CD4-positive, alpha-beta T cell treated with Interleukin-15 for 1 hour (primary cell): ENCODE measurements around the gene KCND3.

Experiments
- DNase-seq: peaks from one replicate; pipeline ENCODE4 v3.0.0-alpha.2; 2020

The KCND3 gene

DNA sequence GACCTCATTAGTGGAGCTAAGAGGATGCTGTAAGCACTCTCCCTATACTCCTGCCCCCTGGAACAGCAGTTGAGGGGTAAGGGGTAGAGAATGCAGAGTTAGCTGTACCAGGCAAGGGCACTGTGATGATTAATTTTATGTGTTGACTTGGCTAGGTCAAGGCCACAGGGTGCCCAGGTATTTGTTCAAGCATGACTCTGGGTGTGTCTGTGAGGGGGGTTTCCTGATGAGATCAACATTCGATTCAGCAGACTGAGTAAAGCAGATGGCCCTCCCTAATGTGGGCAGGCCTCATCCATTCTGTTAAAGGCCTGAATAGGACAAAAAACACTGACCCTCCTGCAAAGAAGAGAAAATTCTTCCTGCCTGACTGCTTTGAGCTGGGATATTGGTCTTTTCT lies 110.8 kb downstream of the KCND3 start:
- DNase-seq = peak; percentile 24

DNA sequence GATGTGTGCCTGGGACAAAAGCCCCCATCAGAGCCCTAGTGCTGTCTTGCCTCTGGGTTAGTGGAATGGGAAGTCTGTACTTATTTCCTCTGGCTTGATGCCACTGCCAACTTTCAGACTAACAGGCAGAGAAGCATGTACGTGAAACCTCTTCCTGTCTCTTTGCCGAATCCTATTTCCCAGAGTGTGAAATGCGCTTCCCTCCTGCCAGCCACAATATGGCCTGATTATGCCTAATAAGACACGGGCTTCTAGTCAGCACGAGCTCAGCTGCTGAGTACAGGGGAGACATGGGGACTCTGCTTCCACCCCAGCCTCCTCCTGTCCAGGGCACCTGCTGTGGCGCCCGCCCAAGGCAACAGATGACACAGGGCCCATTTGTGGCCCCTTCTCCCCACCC lies 111.4 kb downstream of the KCND3 start:
- DNase-seq = no peak

DNA sequence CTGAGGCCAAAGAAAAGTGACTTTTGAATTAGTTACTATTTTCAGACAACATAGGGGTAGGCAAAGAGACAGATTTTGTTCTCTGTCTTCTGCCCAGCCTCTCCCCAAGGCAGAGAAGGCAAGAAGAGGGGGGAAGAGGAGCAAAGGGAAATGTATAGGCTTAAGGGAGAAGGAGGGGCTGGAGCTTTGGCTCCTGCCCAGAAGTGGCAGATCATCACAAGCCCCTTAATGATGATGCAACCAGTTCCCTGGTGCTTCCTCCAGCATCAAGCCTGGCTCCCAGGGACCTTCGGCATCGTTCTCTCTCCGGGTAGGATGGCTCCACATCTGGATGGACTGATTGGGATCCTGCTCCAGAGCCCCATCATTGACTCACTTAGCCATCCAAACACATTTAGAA lies 112.8 kb downstream of the KCND3 start:
- no peak for DNase-seq

DNA sequence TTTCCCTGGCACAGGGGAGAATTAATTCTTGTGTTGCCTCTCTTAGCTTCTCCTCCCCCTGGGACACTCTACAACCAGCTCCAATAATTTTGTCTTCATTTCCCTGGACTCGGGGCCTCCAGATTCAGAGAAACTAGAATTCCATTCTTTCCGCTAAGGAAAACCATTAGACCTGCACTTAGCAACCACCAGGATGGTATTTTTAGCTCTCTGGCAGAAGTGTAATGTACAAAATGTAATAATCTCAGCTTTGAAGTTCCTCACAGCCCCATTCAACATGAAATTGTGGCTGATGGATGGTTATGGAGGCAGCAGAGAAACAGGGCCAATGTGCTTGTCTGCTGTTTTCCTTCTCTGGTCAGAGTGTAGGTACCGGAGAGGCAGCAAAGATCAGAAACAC lies 113.8 kb downstream of the KCND3 start:
- DNase-seq = no peak

DNA sequence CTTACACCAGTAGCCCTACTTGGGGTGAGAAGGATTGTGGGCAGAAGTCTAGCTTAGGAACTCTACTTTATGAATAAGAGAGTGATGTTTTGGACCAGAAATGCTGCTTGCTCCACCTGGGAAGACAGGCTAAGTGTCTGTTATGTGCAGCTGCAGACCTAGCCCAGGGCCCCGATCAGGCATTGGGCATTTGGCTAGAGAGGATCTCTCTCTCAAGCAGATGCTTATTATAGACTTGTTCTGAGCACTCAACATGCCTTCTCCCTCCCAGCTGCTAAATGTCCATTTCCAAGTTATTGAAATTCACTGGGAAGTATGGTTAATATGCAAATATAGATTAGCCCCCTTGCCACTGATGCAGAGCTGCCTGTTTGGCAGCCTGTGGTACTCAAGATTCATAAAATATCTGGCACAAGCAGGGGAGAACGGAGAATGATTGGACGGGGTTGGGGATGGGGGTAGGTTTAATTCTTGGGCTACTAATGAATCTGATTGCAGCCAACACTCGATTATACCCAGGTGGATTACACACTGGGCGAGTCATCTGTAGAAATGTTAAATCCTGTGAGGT lies 115.9 kb downstream of the KCND3 start:
- no peak for DNase-seq

DNA sequence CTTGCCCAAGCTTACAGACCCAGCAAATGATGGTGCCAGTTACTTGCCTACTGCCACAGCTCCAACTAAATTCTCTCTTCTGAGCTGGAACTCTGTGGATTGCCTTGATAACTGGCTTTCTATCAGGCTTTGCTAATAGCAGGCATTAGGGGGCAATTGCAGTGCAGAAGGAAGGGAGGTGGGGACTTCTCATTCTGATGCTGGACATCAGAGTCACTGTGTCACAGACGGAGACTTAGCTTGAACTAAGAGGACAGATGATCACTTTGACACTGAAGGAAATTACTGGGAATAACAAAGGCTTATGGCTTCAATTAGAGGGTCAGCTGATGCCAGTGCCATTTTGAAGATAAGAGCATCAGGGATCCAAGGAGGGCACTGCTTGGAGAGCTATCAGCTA lies 119.3 kb downstream of the KCND3 start:
- no peak for DNase-seq

DNA sequence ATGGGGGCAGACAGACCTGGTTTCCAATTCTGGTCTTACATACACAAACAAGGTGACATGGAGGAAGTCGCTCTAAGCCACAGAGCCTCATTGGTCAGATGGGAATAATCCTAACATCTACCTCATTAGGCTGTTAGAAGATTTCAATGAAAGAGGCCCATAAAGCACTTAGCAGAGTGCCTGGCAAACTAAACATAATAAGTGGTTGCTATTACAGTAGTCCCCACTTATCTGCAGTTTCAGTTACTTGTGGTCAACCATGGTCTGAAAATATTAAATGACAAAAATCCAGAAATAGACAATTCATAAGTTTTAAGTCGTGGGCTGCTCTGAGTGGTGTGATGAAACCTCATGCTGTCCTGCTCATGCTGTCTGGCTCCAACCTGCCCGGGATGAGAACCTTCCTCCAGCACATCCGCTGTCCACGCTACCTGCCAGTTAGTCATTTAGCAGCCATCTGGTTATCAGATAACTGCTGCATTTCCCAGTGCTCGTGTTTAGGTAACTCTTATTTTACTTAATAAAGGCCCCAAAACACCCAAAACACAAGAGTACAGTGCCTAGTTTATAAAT lies 121.5 kb downstream of the KCND3 start:
- no peak for DNase-seq

DNA sequence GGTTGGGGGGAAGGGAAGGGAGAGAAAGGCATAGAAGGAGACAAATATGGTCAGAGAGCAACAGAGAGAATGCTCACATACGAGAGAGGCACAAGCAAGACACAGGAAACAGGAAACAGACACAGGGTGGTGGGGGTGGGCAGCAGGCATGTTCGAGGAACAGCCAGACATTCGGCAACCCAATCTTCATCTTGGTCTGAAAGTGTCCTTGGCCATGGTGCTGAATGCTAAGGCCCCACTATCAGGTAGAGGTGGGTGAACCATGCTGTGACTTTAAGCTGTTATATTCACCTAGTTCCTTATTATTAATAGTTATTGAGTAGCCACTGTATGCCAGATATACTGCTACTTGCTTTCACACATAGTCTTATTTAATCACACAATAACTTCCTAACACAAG lies 124.6 kb downstream of the KCND3 start:
- no peak for DNase-seq

DNA sequence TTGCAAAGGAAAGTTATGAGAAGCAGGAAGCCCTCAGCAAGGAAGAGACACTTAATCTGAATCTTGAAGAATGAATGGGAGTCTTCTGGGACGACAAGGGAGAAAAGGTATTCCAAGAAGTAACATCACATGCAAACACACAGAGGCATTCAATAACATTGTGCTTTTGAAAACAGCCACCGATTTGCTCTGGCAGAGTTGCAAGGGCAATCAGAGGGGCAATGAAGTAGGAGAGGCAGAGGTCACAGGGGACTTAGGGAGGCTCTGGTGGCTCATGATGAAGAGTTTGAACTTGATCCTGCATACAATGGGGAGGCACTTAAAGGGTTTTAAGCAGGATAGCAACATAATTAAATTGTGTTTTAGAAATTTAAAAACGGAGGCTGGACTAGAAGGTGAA lies 126.1 kb downstream of the KCND3 start:
- no peak for DNase-seq

DNA sequence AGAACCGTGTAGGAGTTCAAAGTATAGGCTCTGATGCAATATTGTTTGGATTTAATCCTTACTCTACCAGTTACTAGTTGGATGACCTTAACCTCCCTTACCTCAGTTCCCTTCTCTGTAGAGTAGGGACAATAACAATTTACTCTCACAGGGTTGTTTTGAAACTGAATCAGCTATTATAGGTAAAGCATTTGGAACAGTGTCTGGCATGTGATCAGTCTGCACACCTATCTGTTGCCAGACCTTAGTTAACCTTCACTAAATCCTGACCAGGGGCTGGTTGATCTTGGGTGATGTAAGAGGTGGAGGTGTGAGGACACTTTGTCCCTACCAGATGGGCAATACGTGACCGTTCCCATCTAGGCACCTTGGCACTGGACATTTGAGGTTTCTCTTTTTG lies 126.9 kb downstream of the KCND3 start:
- no peak for DNase-seq

DNA sequence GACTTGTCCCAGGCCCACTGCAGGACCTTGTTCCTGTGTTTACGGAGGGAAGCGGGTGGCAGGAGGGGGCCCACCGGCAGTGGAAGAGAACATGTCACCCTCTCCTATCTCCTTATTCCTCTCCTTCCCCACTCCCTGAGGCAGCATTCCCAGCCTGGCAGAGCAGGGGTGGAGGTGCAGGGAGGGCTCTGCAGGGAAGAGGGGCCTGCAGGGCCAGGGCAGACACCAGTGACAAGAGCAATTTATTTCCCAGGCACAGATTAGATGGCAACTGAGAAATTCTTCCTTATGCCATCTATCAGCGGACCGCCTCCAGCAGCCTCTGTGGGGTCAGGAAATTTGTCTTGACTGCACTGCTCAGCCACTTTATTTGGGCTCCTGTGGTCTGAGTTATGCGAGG lies 127.9 kb downstream of the KCND3 start:
- DNase-seq = no peak

DNA sequence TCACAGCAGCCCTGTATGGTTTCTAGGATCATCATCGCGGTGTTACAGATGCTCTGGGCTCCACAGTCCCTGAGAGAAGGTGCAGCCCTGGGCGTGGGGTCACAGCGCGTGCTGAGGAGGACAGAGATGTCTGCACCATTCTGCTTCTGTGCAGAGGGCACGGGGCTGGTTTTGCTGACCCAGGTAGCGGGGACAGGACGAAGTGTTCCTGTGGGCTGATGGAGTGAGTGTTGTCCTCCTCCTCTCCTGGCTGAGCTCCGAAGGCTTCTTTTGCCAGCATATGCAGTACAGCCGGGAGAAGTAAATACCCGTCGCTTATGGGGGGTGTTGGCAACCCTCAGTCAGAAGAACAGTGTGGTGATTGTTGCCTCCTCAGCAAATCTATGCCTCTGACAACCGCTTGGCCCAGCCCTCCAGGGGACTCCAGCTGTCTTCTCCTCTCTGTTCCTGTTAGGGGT lies 132.2 kb downstream of the KCND3 start:
- DNase-seq = no peak

DNA sequence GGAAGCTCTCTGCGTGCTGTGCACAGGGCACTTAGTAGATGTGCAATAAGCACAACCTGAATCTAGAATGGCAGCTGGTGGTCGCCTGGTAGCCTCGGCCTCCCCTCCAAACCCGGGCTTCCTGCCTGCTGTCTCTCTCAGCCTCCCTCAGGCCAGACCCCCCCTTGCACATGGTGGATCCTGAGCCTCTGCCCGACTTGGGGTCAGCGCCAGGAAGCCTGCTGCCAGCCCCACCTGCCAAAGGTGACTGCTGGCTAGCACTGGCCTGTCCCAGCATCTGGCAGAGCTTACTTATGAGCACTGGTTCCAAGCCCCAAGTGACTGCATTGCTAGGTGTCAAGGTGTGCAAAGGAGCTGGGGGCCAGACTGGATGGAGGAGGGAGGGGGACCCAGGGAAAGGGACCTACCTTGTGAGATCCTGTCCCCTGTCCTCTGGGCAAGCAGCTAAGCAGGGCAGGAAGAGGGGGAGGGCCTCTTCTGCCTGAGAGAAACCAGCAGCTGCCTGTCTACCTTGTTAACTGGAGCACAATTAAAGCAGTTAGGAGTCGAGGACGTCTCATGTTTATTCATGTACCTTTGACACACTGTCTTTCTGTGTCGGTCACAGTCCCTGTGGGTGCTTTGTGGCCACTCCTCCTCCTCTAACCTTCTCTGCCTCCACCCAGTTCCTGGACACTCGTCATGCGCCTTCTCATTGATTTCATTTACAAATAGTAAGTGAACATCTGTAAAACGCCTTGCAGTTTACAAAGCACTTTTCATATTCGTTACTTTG lies 132.9 kb downstream of the KCND3 start:
- no peak for DNase-seq

DNA sequence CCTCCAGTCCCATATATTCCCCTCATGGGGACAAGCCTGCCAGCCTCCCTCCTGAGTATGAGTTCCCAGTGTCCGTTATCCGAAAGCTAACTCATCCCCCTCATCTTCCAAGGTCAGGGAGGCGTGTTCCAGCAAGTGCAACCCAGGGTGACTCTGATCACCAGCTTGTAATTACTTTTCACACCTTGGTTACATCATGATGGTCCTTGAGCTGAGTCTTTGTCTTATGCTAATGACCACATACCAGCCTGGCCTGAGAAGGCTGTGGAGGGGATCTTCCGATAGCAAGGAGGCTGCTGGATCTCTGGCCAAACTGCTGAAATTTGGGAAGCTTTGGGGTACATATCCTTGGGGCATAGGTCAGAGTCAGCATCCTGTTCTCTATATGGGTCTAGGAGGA lies 134.2 kb downstream of the KCND3 start:
- no peak for DNase-seq

DNA sequence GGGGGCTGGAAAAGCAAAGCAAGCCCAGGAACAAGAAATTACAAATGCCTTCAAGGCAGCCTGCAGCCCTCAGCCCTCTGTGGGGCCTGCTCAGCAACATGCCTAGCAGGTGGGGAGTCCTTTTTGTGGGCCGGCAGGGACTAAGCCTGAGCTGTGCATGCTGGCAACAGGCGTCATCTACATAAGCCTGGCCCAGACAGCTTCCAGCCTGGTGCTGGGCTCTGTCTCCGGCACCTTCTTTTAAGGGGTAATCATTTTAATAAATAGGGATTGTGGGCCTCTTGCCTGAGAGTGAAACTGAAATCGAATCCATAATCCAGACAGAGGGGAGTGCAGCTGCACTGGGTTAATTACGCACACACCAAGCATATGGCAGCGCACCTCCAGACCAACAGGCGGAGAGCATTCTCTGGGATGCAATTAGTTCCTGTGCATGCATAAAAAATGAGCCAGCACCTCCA lies 137.2 kb downstream of the KCND3 start:
- no peak for DNase-seq

DNA sequence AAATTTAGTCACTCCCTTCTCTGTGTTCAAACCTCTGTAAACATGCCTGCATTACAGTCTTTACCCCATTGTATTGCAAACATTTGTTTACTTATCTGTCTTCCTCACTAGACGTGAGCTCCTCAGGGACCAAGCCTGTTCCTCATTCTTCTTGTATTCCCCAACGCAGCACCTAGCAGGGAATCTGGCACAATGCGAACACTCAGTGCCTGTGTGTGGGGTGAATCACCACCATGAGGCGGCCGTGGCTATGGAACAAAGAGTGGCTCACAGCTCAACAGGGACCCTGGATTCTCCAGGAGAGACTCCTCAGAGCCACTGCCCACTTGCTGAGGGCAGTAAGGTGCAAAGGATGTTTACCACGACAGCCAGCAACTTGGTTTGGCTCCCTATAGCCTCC lies 137.9 kb downstream of the KCND3 start:
- DNase-seq = no peak

DNA sequence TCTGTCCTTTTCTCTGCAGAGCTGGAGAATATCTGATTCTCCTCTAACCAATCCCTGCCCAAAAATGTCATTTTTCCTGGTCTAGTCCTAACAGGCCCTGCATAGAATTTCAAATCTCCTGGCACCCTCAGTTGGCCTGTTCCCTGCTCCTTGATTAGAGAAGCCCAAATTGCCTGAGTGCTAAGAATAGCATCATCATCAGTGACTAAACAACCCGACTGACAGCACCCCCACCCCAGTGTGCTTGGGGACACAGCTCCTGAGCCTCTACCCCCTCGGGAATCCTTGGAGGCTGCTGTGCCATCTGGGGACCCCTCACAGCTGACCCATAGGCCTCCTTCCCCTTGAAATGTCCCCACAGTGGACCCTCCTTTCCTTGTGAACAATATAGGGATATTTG lies 139.4 kb downstream of the KCND3 start:
- DNase-seq = no peak

DNA sequence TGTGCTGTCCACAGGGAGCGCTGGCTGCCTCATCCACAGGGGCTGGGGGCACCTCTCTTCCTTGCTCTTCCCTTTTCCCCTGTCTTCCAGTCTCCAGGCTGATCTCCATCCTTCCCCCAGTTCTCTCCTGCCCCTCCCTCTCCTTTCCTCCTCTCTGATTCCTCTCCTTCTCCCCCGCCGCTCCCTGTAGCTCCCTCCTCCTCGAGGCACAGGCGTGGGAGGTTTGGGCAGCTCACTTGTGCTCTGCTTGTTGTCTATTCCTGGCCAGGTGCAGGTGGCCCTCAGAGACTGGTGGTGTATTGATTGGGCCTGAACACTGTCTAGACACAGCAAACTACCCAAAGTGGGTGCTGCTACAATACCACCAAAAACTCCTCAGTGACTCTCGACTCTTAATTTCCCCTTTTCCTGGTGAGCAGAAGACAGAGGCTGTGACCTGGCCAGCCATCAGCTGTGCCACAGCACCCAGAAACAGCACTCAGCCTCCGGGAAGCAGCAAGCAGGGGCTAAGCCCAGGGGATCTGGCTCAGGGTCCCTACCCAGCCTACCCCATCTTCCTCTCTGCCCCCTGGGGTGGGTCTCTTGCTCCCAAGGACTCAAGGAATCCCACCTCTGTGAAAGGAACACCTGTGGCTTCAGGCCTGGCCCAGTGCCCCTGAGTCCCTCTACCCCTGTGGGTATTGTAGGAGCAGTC lies 140.5 kb downstream of the KCND3 start:
- DNase-seq = no peak

DNA sequence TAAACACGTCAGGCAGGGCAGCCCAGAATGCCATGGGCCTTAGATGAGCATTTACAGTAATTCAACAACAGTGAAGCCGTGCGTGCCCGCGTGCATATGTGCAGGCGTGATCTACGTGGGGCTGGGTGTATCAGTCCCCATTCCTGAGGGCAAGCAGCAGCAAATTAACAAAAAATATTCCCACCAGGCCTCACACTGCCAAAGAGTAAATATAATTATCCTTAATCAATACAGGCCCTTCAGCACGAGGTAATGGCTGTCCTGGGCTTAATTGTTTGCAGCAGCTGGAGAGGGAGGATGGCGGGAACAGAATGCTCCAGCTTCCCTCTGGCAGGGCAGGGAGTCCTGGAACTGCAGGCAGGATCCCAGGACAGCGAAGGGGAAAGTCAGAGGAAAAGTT lies 142.0 kb downstream of the KCND3 start:
- no peak for DNase-seq

DNA sequence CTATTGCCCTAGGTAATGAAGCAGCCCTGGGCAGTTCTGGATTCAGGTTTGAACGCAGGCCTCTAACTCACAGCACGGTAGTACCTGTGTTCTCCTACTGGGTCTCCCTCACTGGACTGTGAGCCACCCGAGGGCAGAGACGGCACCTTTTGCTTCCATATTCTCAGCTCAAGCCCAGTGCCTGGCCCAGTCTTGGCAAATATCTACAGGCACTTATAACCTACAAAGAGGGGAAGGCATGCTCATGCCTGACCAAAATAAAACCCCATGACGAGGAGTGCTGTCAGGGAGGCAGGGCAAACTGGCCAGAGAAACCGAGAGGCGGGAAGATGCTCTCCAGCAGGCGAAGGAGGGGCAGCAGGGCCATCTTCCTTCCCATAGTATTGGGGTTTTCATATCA lies 142.6 kb downstream of the KCND3 start:
- no peak for DNase-seq

DNA sequence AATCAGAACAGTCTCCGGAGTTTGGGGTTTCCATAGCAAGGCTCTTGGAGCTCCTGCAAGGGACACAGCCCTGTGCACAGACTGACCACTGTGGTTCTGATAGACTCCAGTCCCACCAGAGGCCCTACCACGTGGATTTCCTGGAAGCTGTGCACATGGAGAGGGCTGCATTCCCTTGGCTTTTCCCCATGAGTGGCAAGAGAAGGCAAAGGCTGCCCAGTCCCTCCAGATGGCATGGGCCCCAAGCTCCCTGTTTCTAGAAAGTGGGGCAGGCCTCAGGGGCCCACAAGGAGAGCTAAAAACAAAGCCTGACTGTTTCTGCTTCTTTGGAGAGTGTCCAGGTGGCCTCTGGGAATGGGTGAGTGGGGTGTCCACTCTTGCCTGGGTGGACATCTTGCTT lies 146.3 kb downstream of the KCND3 start:
- no peak for DNase-seq

DNA sequence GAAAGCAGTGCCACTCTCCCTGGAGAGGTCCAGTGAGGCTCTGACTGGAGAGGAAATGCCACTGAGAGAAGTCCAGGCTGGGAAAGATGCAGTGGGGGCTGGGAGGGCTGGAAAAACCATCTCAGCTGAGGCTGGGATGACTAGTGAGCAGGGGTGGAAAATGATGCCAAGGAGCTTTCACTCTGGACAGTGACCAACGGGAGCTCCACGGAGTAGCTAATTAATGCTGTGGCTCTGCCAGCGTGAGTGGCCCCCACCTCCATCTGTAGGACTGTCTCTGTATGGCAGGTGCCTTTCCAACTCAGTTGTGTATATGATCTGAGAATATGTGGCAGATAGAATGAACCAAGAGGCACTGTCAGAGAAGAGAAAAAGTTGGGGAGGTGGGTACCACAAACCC lies 147.1 kb downstream of the KCND3 start:
- DNase-seq = no peak

DNA sequence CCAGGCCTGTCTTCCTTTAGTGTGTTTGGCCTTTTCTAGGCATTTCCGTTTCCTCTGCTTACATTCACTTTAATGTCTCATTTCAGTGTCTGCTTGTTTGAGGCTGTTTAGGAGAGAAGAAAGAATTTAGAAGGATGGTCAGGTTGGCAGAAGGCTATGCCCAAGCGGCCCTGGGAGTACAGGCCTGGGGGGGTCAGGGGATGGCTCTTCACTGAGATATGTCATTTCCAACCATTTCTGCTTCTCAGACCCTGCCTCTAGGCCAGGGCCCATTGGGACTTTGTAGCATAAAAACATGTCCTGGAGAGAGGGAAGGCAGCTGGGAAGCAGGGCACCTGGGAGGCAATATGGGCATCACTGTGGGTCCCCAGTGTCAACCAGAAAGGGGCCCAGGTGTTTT lies 147.7 kb downstream of the KCND3 start:
- DNase-seq = no peak

DNA sequence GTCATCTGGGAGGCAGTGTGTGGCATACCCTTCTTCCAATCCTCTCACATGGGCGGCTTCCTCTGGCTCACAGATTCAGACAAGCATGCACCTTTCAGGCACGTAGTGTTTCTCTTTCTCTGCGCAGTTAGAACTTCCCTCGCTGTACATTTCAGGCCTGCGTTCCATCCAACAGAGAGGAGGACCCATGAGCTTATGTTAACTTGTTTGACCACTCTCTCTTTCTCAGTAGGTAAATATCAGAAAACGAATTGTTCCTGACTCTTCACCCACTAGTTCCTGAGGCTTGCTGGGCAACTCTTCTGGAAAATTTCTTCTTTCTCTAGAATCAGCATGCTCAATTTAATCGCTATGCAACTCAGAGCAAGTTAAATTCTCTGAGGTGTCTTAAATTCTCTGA lies 148.3 kb downstream of the KCND3 start:
- no peak for DNase-seq
